Sigmoid colon (tissue), 7 donors: ENCODE results near the gene ASPSCR1. TPM values are rescaled to one million over a fixed set of nuclear protein-coding genes. Genes with fewer than 3 reads are reported as not detected.

Experiments used
- DNase-seq: peaks from one replicate; pipeline ENCODE4 v3.0.0-alpha.2; 2019
- H3K27ac ChIP-seq, 4 donors: fragments of 200-600 bp; sonication (generic); one replicate each; pipeline ENCODE4 v1.5.1; 2016 to 2019; ENCODE audit warnings: mild to moderate bottlenecking in 1 of 4
- H3K27me3 ChIP-seq, 3 donors: fragments of 200-600 bp; sonication (generic); one replicate each; pipeline ENCODE4 v1.5.1; 2019; ENCODE audit warnings: mild to moderate bottlenecking in 1 of 3
- H3K36me3 ChIP-seq, 4 donors: fragments of 200-600 bp; sonication (generic); one replicate each; pipeline ENCODE4 v1.5.1; 2016 to 2019
- H3K4me1 ChIP-seq, 4 donors: fragments of 200-600 bp; sonication (generic); one replicate each; pipeline ENCODE4 v1.5.1; 2017 to 2019
- H3K4me3 ChIP-seq, 4 donors: fragments of 200-600 bp; sonication (generic); one replicate each; pipeline ENCODE4 v1.5.1; 2017 to 2019; ENCODE audit warnings: mild to moderate bottlenecking in 2 of 4, moderate library complexity in 1 of 4
- H3K9me3 ChIP-seq, 4 donors: fragments of 200-600 bp in 3 of 4; sonication (generic) in 3 of 4; one replicate each; pipeline versions ENCODE4 v1.5.1 to v1.6.1; 2013 to 2019
- EP300 ChIP-seq, 4 donors: sonication (generic); formaldehyde crosslinking; IDR thresholded peaks; one replicate each; pipeline ENCODE4 v1.6.1; 2017; ENCODE audit warnings: antibody characterized with exemption in 4 of 4
- POLR2A ChIP-seq, 2 donors: fragments of 450-650 bp; IDR thresholded peaks; one replicate each; pipeline ENCODE4 v1.6.1; 2016; ENCODE audit warnings: antibody characterized with exemption in 2 of 2, mild to moderate bottlenecking in 2 of 2, moderate library complexity in 2 of 2
- POLR2AphosphoS5 ChIP-seq, 4 donors: sonication (generic); formaldehyde crosslinking; IDR thresholded peaks; one replicate each; pipeline ENCODE4 v1.6.1; 2017; ENCODE audit warnings: antibody characterized with exemption in 4 of 4
- WGBS, 2 donors: extraction: QIAGEN DNeasy Blood & Tissue Kit; methylation state at CpG; one replicate each; pipeline ENCODE4 v1.1.7; 2013; 5-methylcytosine and 5-hydroxymethylcytosine counted together
- intact Hi-C: fragments of 100-400 bp; cut with DNase I; formaldehyde crosslinking; loops from one replicate; pipeline ENCODE4 v1.15.1; 2023
- polyA plus RNA-seq, 3 donors: library from polyadenylated mRNA; stranded (reverse); fragments of 200-250 nt; gene quantifications; one replicate each; pipeline ENCODE4 v1.2.3, GENCODE V29; 2013
- total RNA-seq, 4 donors: library from RNA; depleted of rRNA; stranded (reverse); fragments of >200 nt; gene quantifications; one replicate each; pipeline ENCODE4 v1.1.0, GENCODE V29; 2016
- TF ChIP-seq, protein P1 (sequence below), 4 experiments: fragments of 450-650 bp in 3 of 4; fragments of 200-600 bp in 1 of 4; IDR thresholded peaks; one replicate each; pipeline ENCODE4 v1.5.1; 2016 to 2019; ENCODE audit warnings: antibody characterized with exemption in 4 of 4, mild to moderate bottlenecking in 3 of 4, moderate library complexity in 2 of 4
- donor health status: healthy with polysubstance abuse.
- donor health status: Bipolar disorder and iron deficiency.
- donor health status: healthy.

Gene ASPSCR1
- total and polyA plus RNA-seq, 7 donors: 9.3 to 35.9 (median 23.4) TPM

DNA sequence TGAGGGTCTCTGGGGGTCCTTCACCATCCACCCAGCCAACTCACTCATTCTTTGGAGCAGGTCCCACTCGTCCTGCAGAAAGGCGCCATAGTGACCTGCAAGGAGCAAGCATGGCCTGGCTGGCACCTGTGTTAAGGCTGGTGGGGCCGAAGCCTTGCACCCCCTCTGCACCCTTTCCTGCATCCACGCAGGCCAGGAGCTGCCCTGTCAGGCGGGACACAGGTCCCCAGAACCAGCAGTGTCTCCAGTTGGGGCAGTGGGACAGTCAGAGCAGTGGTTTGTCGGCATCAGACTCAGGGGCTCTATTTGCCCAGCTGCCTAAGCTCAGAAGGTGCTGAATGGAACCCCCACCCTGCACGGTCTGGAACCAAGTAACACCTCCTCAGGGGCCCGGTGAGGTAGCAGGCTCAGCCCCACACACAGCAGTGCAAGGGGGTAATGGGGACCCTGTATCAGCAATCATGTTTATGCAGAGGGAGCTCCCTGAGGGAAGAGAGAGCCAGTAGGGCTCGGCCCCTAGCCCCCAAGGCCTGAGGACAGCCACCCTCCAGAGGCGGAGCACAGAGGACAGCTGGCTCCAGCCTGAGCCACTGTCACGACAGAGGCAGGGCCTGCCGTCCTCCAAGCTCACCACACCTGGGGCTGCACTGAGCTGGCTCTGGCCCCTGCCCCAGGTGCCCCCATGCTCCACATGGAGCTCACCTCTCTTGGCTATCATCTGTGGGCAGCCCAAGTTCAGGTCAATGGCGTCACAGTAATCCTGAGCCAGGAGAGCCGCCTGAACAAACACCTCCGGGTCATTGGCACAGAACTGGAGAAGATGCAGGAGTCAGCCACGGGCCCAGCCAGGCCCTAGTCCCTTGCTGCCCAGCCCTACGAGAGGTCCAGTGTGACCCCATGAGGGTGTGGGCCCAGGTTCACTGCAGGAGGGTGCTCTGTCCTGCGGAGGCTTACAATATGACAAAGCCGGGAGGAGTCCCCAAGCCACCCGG is 86.3 kb downstream of the ASPSCR1 start:
- TF ChIP-seq EP300 (IDR thresholded peaks at IDR 0.05) (no peak), POLR2AphosphoS5 (IDR thresholded peaks at IDR 0.05) (no peak), POLR2A (IDR thresholded peaks at IDR 0.05) (no peak)
- TF ChIP-seq, protein P1, sequence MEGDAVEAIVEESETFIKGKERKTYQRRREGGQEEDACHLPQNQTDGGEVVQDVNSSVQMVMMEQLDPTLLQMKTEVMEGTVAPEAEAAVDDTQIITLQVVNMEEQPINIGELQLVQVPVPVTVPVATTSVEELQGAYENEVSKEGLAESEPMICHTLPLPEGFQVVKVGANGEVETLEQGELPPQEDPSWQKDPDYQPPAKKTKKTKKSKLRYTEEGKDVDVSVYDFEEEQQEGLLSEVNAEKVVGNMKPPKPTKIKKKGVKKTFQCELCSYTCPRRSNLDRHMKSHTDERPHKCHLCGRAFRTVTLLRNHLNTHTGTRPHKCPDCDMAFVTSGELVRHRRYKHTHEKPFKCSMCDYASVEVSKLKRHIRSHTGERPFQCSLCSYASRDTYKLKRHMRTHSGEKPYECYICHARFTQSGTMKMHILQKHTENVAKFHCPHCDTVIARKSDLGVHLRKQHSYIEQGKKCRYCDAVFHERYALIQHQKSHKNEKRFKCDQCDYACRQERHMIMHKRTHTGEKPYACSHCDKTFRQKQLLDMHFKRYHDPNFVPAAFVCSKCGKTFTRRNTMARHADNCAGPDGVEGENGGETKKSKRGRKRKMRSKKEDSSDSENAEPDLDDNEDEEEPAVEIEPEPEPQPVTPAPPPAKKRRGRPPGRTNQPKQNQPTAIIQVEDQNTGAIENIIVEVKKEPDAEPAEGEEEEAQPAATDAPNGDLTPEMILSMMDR (IDR thresholded peaks at IDR 0.05): no peak
- Histone ChIP-seq H3K4me3 (no peak overlapping the region), H3K27me3 (no peaks in the 10 kb centered on the region), H3K4me1 (peaks cover 0 to 30% (median 25%) of the 10 kb centered on the region in 4 donors), H3K27ac (no peak overlapping the region), H3K9me3 (no peaks in the 10 kb centered on the region), H3K36me3 (peaks cover 9 to 53% (median 19%) of the 10 kb centered on the region in 4 donors)
- intact Hi-C loops: loop anchor here (2.0 kb wide), 1 partner anchor 35 kb away; the partner anchor contains the start of gene FASN
- 71 to 81% methylated on average over 20 of the region's 20 CpGs for WGBS, 2 donors
- no peak for DNase-seq

- DNase-seq: no peak
- Histone ChIP-seq H3K27me3 (no peaks in the 10 kb centered on the region), H3K36me3 (peaks cover 9 to 44% (median 19%) of the 10 kb centered on the region in 4 donors), H3K9me3 (no peaks in the 10 kb centered on the region), H3K27ac (peak overlapping the region; percentile 76 to 89 (median 84)), H3K4me3 (peak overlapping the region; percentile 61 to 97 (median 88)), H3K4me1 (peaks cover 0 to 30% (median 25%) of the 10 kb centered on the region in 4 donors)
- intact Hi-C loops: loop anchor here (2.0 kb wide), 1 partner anchor 34 kb away; the partner anchor contains the start of gene FASN
- no peak for TF ChIP-seq POLR2A (IDR thresholded peaks at IDR 0.05)
- TF ChIP-seq POLR2AphosphoS5 (IDR thresholded peaks at IDR 0.05): no peak
- TF ChIP-seq EP300 (IDR thresholded peaks at IDR 0.05): no peak
- TF ChIP-seq, protein P1 (IDR thresholded peaks at IDR 0.05): no peak
- 10 to 38% methylated on average over 36 of the region's 36 CpGs for WGBS, 2 donors
Measured at GRCh38 chr17:82064433-82065192, 87.2 kb downstream of the ASPSCR1 start.

- Histone ChIP-seq H3K4me3 (peak overlapping the region; percentile 61 to 97 (median 88)), H3K27ac (peak overlapping the region; percentile 76 to 89 (median 84)), H3K4me1 (peaks cover 0 to 30% (median 25%) of the 10 kb centered on the region in 4 donors), H3K36me3 (peaks cover 9 to 38% (median 18%) of the 10 kb centered on the region in 4 donors), H3K9me3 (no peaks in the 10 kb centered on the region), H3K27me3 (no peaks in the 10 kb centered on the region)
- TF ChIP-seq POLR2AphosphoS5 (IDR thresholded peaks at IDR 0.05): no peak
- no peak for TF ChIP-seq EP300 (IDR thresholded peaks at IDR 0.05)
- TF ChIP-seq, protein P1 (IDR thresholded peaks at IDR 0.05): no peak
- no peak for TF ChIP-seq POLR2A (IDR thresholded peaks at IDR 0.05)
- WGBS, 2 donors: 1% methylated on average over 47 of the region's 47 CpGs
- DNase-seq: no peak
- intact Hi-C loops: loop anchor here (2.0 kb wide), 1 partner anchor 34 kb away; the partner anchor contains the start of gene FASN
Measured at GRCh38 chr17:82065193-82065637, 87.8 kb downstream of the ASPSCR1 start.

- WGBS, 2 donors: 10 to 12% methylated on average over 88 of the region's 88 CpGs
- intact Hi-C loops: loop anchor here (2.0 kb wide), 1 partner anchor 33 kb away; the partner anchor contains the start of gene FASN
- peak; percentile 80 for DNase-seq
Measured at GRCh38 chr17:82065638-82066303, 88.3 kb downstream of the ASPSCR1 start, which contains the start of gene DUS1L. Gene DUS1L, minus strand, starts transcription at chr17:82065804. Its CDS starts 745 bp downstream, at chr17:82065059.

More at GRCh38 chr17:82065638-82066303, 88.3 kb downstream of the ASPSCR1 start, which contains the start of gene DUS1L:
- Histone ChIP-seq H3K36me3 (peaks cover 9 to 33% (median 15%) of the 10 kb centered on the region in 4 donors), H3K27ac (peak within 1 kb of the TSS; percentile 83 to 89 (median 86)), H3K27me3 (no peaks in the 10 kb centered on the region), H3K9me3 (no peaks in the 10 kb centered on the region), H3K4me1 (peaks cover 0 to 30% (median 25%) of the 10 kb centered on the region in 4 donors), H3K4me3 (peak within 1 kb of the TSS; percentile 61 to 97 (median 88))
- TF ChIP-seq POLR2AphosphoS5 (IDR thresholded peaks at IDR 0.05): peak in 3 of 4 donors; percentile 41 to 64 (median 50)
- TF ChIP-seq EP300 (IDR thresholded peaks at IDR 0.05): no peak

Other genes with a start within 250 kb of the ASPSCR1 start
- 1 to 10 TPM in 2 of 4 donors, under 1 TPM in 2; 0.27 to 1.4 (median 0.72) TPM for gene GCGR, start 173.5 kb upstream of the ASPSCR1 start, total RNA-seq
- gene GCGR, start 173.5 kb upstream of the ASPSCR1 start, polyA plus RNA-seq: under 1 TPM in 1 of 3 donors, not detected in 2; 0.96 TPM
- 100 to 1,000 TPM; 116 to 129 (median 122) TPM for gene MCRIP1, start 144.3 kb upstream of the ASPSCR1 start, total RNA-seq
- gene MCRIP1, start 144.3 kb upstream of the ASPSCR1 start, polyA plus RNA-seq: 10 to 100 TPM; 37.0 to 82.9 (median 78.0) TPM
- gene PPP1R27, start 142.6 kb upstream of the ASPSCR1 start, total RNA-seq: not detected
- under 1 TPM in 1 of 3 donors, not detected in 2; 0.50 TPM for gene PPP1R27, start 142.6 kb upstream of the ASPSCR1 start, polyA plus RNA-seq
- 100 to 1,000 TPM; 201 to 338 (median 268) TPM for gene P4HB, start 117.1 kb upstream of the ASPSCR1 start, total RNA-seq
- gene P4HB, start 117.1 kb upstream of the ASPSCR1 start, polyA plus RNA-seq: 100 to 1,000 TPM; 153 to 750 (median 227) TPM
- gene ARHGDIA, start 106.3 kb upstream of the ASPSCR1 start, total RNA-seq: 10 to 100 TPM; 67.0 to 99.5 (median 74.1) TPM
- gene ARHGDIA, start 106.3 kb upstream of the ASPSCR1 start, polyA plus RNA-seq: 100 to 1,000 TPM; 252 to 452 (median 385) TPM
- gene ALYREF, start 86.0 kb upstream of the ASPSCR1 start, total RNA-seq: 10 to 100 TPM; 39.2 to 44.0 (median 42.6) TPM
- 10 to 100 TPM; 30.6 to 91.4 (median 35.4) TPM for gene ALYREF, start 86.0 kb upstream of the ASPSCR1 start, polyA plus RNA-seq
- gene ANAPC11, start 85.9 kb upstream of the ASPSCR1 start, total RNA-seq: 100 to 1,000 TPM in 3 of 4 donors, 10 to 100 TPM in 1; 93.3 to 185 (median 158) TPM
- gene ANAPC11, start 85.9 kb upstream of the ASPSCR1 start, polyA plus RNA-seq: 100 to 1,000 TPM; 198 to 203 (median 202) TPM
- 1 to 10 TPM in 1 of 4 donors, under 1 TPM in 2, not detected in 1; 0.27 to 1.8 (median 0.71) TPM for gene NPB, start 75.4 kb upstream of the ASPSCR1 start, total RNA-seq
- under 1 TPM in 1 of 3 donors, not detected in 2; 0.87 TPM for gene NPB, start 75.4 kb upstream of the ASPSCR1 start, polyA plus RNA-seq
- gene PCYT2, start 66.2 kb upstream of the ASPSCR1 start, total RNA-seq: 10 to 100 TPM; 11.4 to 24.6 (median 19.3) TPM
- gene PCYT2, start 66.2 kb upstream of the ASPSCR1 start, polyA plus RNA-seq: 10 to 100 TPM; 21.6 to 86.4 (median 40.7) TPM
- gene SIRT7, start 59.5 kb upstream of the ASPSCR1 start, total RNA-seq: 10 to 100 TPM; 11.4 to 31.6 (median 14.1) TPM
- gene SIRT7, start 59.5 kb upstream of the ASPSCR1 start, polyA plus RNA-seq: 10 to 100 TPM; 28.8 to 62.2 (median 39.1) TPM
- 10 to 100 TPM; 16.4 to 21.9 (median 17.0) TPM for gene MAFG, start 49.9 kb upstream of the ASPSCR1 start, total RNA-seq
- gene MAFG, start 49.9 kb upstream of the ASPSCR1 start, polyA plus RNA-seq: 10 to 100 TPM in 1 of 3 donors, 1 to 10 TPM in 2; 8.8 to 21.9 (median 9.0) TPM
- 1 to 10 TPM; 1.1 to 9.1 (median 2.8) TPM for gene PYCR1, start 40.3 kb upstream of the ASPSCR1 start, total RNA-seq
- 10 to 100 TPM; 34.2 to 64.9 (median 49.7) TPM for gene PYCR1, start 40.3 kb upstream of the ASPSCR1 start, polyA plus RNA-seq
- gene MYADML2, start 30.4 kb upstream of the ASPSCR1 start, total RNA-seq: not detected
- not detected for gene MYADML2, start 30.4 kb upstream of the ASPSCR1 start, polyA plus RNA-seq
- not detected for gene NOTUM, start 16.4 kb upstream of the ASPSCR1 start, total RNA-seq
- gene NOTUM, start 16.4 kb upstream of the ASPSCR1 start, polyA plus RNA-seq: under 1 TPM in 1 of 3 donors, not detected in 2; 0.22 TPM
- gene CENPX, start 45.2 kb downstream of the ASPSCR1 start, total RNA-seq: 100 to 1,000 TPM in 3 of 4 donors, 10 to 100 TPM in 1; 78.4 to 164 (median 124) TPM
- gene CENPX, start 45.2 kb downstream of the ASPSCR1 start, polyA plus RNA-seq: 100 to 1,000 TPM; 249 to 273 (median 258) TPM
- gene LRRC45, start 45.7 kb downstream of the ASPSCR1 start, total RNA-seq: 1 to 10 TPM; 5.3 to 8.8 (median 6.9) TPM
- gene LRRC45, start 45.7 kb downstream of the ASPSCR1 start, polyA plus RNA-seq: 10 to 100 TPM in 1 of 3 donors, 1 to 10 TPM in 2; 6.6 to 28.6 (median 6.7) TPM
- gene RAC3, start 54.0 kb downstream of the ASPSCR1 start, total RNA-seq: 1 to 10 TPM in 3 of 4 donors, under 1 TPM in 1; 0.99 to 6.1 (median 2.8) TPM
- gene RAC3, start 54.0 kb downstream of the ASPSCR1 start, polyA plus RNA-seq: 10 to 100 TPM in 1 of 3 donors, 1 to 10 TPM in 1, under 1 TPM in 1; 0.60 to 11.8 (median 2.8) TPM
- gene DCXR, start 60.1 kb downstream of the ASPSCR1 start, total RNA-seq: 10 to 100 TPM; 44.3 to 94.8 (median 86.3) TPM
- gene DCXR, start 60.1 kb downstream of the ASPSCR1 start, polyA plus RNA-seq: 100 to 1,000 TPM; 130 to 163 (median 147) TPM
- 10 to 100 TPM; 31.7 to 37.4 (median 33.7) TPM for gene RFNG, start 74.2 kb downstream of the ASPSCR1 start, total RNA-seq
- 10 to 100 TPM; 13.6 to 38.6 (median 23.4) TPM for gene RFNG, start 74.2 kb downstream of the ASPSCR1 start, polyA plus RNA-seq
- 10 to 100 TPM; 64.6 to 75.4 (median 69.8) TPM for gene GPS1, start 74.3 kb downstream of the ASPSCR1 start, total RNA-seq
- gene GPS1, start 74.3 kb downstream of the ASPSCR1 start, polyA plus RNA-seq: 10 to 100 TPM; 67.3 to 83.6 (median 69.1) TPM
- gene DUS1L, start 88.2 kb downstream of the ASPSCR1 start, total RNA-seq: 10 to 100 TPM; 31.3 to 71.0 (median 54.2) TPM
- 100 to 1,000 TPM in 1 of 3 donors, 10 to 100 TPM in 2; 68.5 to 119 (median 84.2) TPM for gene DUS1L, start 88.2 kb downstream of the ASPSCR1 start, polyA plus RNA-seq
- gene FASN, start 120.6 kb downstream of the ASPSCR1 start, total RNA-seq: 10 to 100 TPM; 12.7 to 44.2 (median 19.0) TPM
- gene FASN, start 120.6 kb downstream of the ASPSCR1 start, polyA plus RNA-seq: 100 to 1,000 TPM in 1 of 3 donors, 10 to 100 TPM in 2; 14.4 to 152 (median 15.3) TPM
- 10 to 100 TPM; 13.3 to 34.1 (median 20.8) TPM for gene CCDC57, start 235.2 kb downstream of the ASPSCR1 start, total RNA-seq
- gene CCDC57, start 235.2 kb downstream of the ASPSCR1 start, polyA plus RNA-seq: 10 to 100 TPM; 17.4 to 47.8 (median 25.4) TPM